H1 (cell line): ENCODE measurements around the gene RAD51D. TPM values are rescaled to one million over a fixed set of nuclear protein-coding genes. Genes with fewer than 3 reads are reported as not detected.

Source experiments
- KDM5A ChIP-seq: fragments of 200-600 bp; IDR thresholded peaks from 2 replicates; pipeline ENCODE4 v1.7.1; 2012; ENCODE audit warnings: mild to moderate bottlenecking, low read length, inconsistent platforms, mixed read lengths
- MAFK ChIP-seq: IDR thresholded peaks from 2 replicates; pipeline ENCODE4 v1.6.1; 2012; ENCODE audit warnings: low read depth, mild to moderate bottlenecking, improper control_type of control experiment, low read length
- MAX ChIP-seq: IDR thresholded peaks from 2 replicates; pipeline ENCODE4 v1.6.1; 2012; ENCODE audit warnings: inconsistent platforms
- TAF7 ChIP-seq: optimal IDR thresholded peaks from 2 replicates; pipeline ENCODE3; 2011; ENCODE audit warnings: low read depth, mild to moderate bottlenecking, inconsistent platforms, low read length, moderate library complexity, borderline replicate concordance
- polyA plus RNA-seq, 7 experiments: library from polyadenylated mRNA; depleted of rRNA in 3 of 7; stranded (reverse) in 5 of 7; unstranded in 2 of 7; fragments of >200 nt in 5 of 7; fragments of 200-250 nt in 2 of 7; gene quantifications; 1 replicate in 5 of 7; 2 replicates in 1 of 7; 4 replicates in 1 of 7; pipeline versions ENCODE4 v1.2.1 to v1.2.3, GENCODE V29; 2011 to 2013; ENCODE audit warnings: missing spikeins in 2 of 7, mixed read lengths in 2 of 7
- total RNA-seq: library from RNA; stranded (reverse); fragmentation: NEBNext Ultra II Directional; extraction: Animal tissue kit (Norgen Biotek cat#: 25700); gene quantifications from 2 replicates; pipeline ENCODE4 v1.2.1, GENCODE V29; 2021

Gene RAD51D
- total and polyA plus RNA-seq, 2 of the 8 experiments (the other 6 are each of a cell fraction or from before 2014, with no cell fraction given), result 10.2 to 12.9 TPM

GRCh38 chr17:35166526-35166925, 46.9 kb upstream of the RAD51D start (continued):
- no peak for TF ChIP-seq MAX
- no peak for TF ChIP-seq KDM5A
- no peak for TF ChIP-seq TAF7
- no peak for TF ChIP-seq MAFK
- TF ChIP-seq, all 59 proteins: peak for 0
